ENCODE measurements around the gene VPS8.

VPS8 gene

GRCh38 chr3:184941408-184941807 is 129.4 kb downstream of the VPS8 start:
- no peak for TF ChIP-seq EP300 (IDR thresholded peaks at IDR 0.05; ENCODE audit: borderline replicate concordance)
- TF ChIP-seq CREB1 (IDR thresholded peaks at IDR 0.05; ENCODE audit: low read depth), result no peak
- TF ChIP-seq TAF1 (IDR thresholded peaks at IDR 0.05; ENCODE audit: low read depth), result no peak
- TF ChIP-seq, protein P1, sequence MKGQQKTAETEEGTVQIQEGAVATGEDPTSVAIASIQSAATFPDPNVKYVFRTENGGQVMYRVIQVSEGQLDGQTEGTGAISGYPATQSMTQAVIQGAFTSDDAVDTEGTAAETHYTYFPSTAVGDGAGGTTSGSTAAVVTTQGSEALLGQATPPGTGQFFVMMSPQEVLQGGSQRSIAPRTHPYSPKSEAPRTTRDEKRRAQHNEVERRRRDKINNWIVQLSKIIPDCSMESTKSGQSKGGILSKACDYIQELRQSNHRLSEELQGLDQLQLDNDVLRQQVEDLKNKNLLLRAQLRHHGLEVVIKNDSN (IDR thresholded peaks at IDR 0.05), result no peak
- TF ChIP-seq ZBTB7A (IDR thresholded peaks at IDR 0.05; ENCODE audit: low read depth), result no peak
- TF ChIP-seq CEBPB (IDR thresholded peaks at IDR 0.05), result no peak
- TF ChIP-seq NFIC (IDR thresholded peaks at IDR 0.05), result no peak
- TF ChIP-seq REST (IDR thresholded peaks at IDR 0.05; ENCODE audit: low read depth), result no peak
- TF ChIP-seq EGR1 (IDR thresholded peaks at IDR 0.05), result no peak

DNA sequence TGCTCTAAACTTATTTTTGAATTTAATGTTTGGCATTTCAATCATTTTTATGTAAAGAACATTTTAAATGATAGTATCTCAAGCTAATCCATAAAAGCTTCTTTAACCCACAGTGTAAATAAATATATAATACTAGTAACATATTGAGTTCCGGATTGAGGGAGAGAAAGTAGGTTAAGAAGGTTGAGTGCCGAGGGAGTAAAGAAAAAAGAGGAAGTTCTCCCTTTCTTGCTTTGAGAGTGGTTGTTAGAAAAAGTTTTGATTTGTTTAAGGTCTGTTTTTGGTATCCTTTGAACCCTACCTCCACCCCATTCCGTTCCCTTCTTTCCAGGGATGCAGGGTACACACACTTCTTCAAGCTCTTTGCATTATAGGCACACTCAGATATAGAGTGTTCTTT is 130.8 kb downstream of the VPS8 start:
- TF ChIP-seq TAF1 (IDR thresholded peaks at IDR 0.05; ENCODE audit: low read depth), result no peak
- no peak for TF ChIP-seq YY1 (IDR thresholded peaks at IDR 0.05; ENCODE audit: low read depth)
- no peak for TF ChIP-seq REST (IDR thresholded peaks at IDR 0.05; ENCODE audit: low read depth)
- no peak for TF ChIP-seq TCF12 (IDR thresholded peaks at IDR 0.05; ENCODE audit: low read depth)
- no peak for TF ChIP-seq EP300 (IDR thresholded peaks at IDR 0.05; ENCODE audit: borderline replicate concordance)
- TF ChIP-seq NFIC (IDR thresholded peaks at IDR 0.05), result no peak
- no peak for TF ChIP-seq RAD21 (IDR thresholded peaks at IDR 0.05; ENCODE audit: low read depth)
- TF ChIP-seq, protein P2, sequence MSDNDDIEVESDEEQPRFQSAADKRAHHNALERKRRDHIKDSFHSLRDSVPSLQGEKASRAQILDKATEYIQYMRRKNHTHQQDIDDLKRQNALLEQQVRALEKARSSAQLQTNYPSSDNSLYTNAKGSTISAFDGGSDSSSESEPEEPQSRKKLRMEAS (IDR thresholded peaks at IDR 0.05), result no peak
- no peak for TF ChIP-seq TEAD4 (IDR thresholded peaks at IDR 0.05)
- no peak for TF ChIP-seq CEBPB (IDR thresholded peaks at IDR 0.05)
- TF ChIP-seq, protein P1 (IDR thresholded peaks at IDR 0.05), result no peak
- no peak for TF ChIP-seq FOXM1 (IDR thresholded peaks at IDR 0.05; ENCODE audit: borderline replicate concordance, low read depth)
- no peak for TF ChIP-seq CREB1 (IDR thresholded peaks at IDR 0.05; ENCODE audit: low read depth)

DNA sequence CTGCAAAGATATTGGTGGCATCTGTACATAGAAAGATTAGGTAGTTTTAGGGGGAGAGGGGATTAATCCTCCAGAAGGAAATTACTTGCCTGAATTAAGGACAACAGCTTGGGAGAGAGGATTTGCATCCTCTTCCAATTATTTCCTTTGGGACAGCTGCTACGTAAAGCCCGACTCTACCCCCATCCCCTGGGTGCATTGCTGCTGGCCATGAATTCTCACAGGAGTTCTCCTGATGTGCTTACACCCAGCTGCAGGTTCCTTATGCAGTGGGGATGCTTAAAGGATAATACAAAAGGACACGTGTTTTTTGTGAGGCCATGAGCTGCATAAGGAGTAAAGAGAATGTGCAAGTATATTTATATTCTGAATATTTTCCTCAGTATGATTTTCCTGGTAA is 132.3 kb downstream of the VPS8 start:
- TF ChIP-seq EP300 (IDR thresholded peaks at IDR 0.05; ENCODE audit: borderline replicate concordance) (no peak), REST (IDR thresholded peaks at IDR 0.05; ENCODE audit: low read depth) (no peak), TEAD4 (IDR thresholded peaks at IDR 0.05) (no peak), ZBTB7A (IDR thresholded peaks at IDR 0.05; ENCODE audit: low read depth) (no peak), CEBPB (IDR thresholded peaks at IDR 0.05) (no peak), EGR1 (IDR thresholded peaks at IDR 0.05) (no peak), CREB1 (IDR thresholded peaks at IDR 0.05; ENCODE audit: low read depth) (no peak), YY1 (IDR thresholded peaks at IDR 0.05; ENCODE audit: low read depth) (no peak)
- TF ChIP-seq, protein P2 (IDR thresholded peaks at IDR 0.05), result no peak
- TF ChIP-seq, protein P1 (IDR thresholded peaks at IDR 0.05), result no peak

- TF ChIP-seq EGR1 (IDR thresholded peaks at IDR 0.05) (no peak), YY1 (IDR thresholded peaks at IDR 0.05; ENCODE audit: low read depth) (no peak), CEBPB (IDR thresholded peaks at IDR 0.05) (no peak), RAD21 (IDR thresholded peaks at IDR 0.05; ENCODE audit: low read depth) (no peak), EP300 (IDR thresholded peaks at IDR 0.05; ENCODE audit: borderline replicate concordance) (no peak), TEAD4 (IDR thresholded peaks at IDR 0.05) (no peak), TAF1 (IDR thresholded peaks at IDR 0.05; ENCODE audit: low read depth) (no peak), REST (IDR thresholded peaks at IDR 0.05; ENCODE audit: low read depth) (no peak), TCF12 (IDR thresholded peaks at IDR 0.05; ENCODE audit: low read depth) (no peak), NFIC (IDR thresholded peaks at IDR 0.05) (no peak), FOXM1 (IDR thresholded peaks at IDR 0.05; ENCODE audit: borderline replicate concordance, low read depth) (no peak), ZBTB7A (IDR thresholded peaks at IDR 0.05; ENCODE audit: low read depth) (no peak), CREB1 (IDR thresholded peaks at IDR 0.05; ENCODE audit: low read depth) (no peak)
- TF ChIP-seq, protein P1 (IDR thresholded peaks at IDR 0.05), result no peak
- TF ChIP-seq, protein P2 (IDR thresholded peaks at IDR 0.05), result no peak
Measured at GRCh38 chr3:184945886-184946625, 134.1 kb downstream of the VPS8 start.
